Renal pelvis (tissue), 4 donors: ENCODE results near the gene SIGLEC14. TPM values are rescaled to one million over a fixed set of nuclear protein-coding genes. Genes with fewer than 3 reads are reported as not detected.
"Not testable (repeated sequence)": the region's sequence is repeated elsewhere in the genome, so short reads cannot be mapped to it uniquely, and the experiment has no call there.

ENCODE experiments used
- DNase-seq: peaks from one replicate; pipeline ENCODE4 v3.0.0-alpha.2; 2013
- polyA plus RNA-seq, 3 donors: library from polyadenylated mRNA; unstranded; fragments of 120-200 nt; gene quantifications; one replicate each; pipeline ENCODE4 v1.2.1, GENCODE V29; 2013; ENCODE audit not compliant: insufficient read length in 3 of 3

The SIGLEC14 gene
- polyA plus RNA-seq, 3 donors, result 0.25 to 0.92 (median 0.54) TPM

- DNase-seq, result no peak
Measured at GRCh38 chr19:51676566-51677083, 30.0 kb upstream of the SIGLEC14 start.

DNA sequence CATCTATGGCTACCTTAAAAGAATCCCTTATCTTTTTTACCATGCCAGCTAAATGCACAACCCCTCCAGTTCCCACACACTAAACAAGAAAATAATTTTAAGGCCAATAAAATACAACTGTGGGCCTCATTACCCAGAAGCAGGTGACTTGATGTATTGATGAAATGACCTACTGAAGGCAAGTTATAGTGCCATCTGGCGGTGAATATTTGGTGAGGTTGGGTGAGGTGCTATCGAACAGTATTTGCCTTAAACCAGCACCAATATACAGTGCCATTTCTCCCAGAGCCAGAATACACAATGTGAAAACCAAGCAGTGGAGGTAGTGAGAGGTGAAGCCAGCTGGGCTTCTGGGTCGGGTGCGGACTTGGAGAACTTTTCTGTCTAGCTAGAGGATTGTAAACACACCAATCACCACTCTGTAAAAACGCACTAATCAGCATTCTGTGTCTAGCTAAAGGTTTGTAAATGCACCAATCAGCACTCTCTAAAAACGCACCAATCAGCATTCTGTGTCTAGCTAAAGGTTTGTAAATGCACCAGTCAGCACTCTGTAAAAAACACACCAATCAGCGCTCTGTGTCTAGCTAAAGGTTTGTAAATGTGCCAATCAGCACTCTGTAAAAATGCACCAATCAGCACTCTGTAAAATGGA is 29.4 kb upstream of the SIGLEC14 start:
- DNase-seq, result not testable (repeated sequence)

- DNase-seq, result no peak
Measured at GRCh38 chr19:51668216-51668615, 21.6 kb upstream of the SIGLEC14 start.

DNA sequence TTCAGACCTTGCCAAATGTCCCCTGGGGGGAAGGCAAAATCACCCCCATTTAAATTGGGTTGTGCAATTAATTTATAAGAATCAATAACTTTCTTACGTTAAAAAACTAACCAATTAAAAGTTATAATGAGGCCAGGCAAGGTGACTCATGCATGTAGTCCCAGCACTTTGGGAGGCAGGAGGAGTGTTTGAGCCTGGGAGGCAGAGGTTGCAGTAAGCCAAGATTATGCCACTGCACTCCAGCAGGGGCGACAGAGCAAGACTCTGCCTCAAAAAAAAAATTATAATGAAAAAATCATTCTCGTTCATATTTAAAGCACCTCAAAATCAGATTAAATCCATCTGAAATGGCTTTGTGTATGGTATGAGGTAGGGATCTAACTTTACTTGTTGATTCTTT is 18.4 kb upstream of the SIGLEC14 start:
- no peak for DNase-seq

GRCh38 chr19:51664131-51664530 is 17.5 kb upstream of the SIGLEC14 start:
- no peak for DNase-seq

DNA sequence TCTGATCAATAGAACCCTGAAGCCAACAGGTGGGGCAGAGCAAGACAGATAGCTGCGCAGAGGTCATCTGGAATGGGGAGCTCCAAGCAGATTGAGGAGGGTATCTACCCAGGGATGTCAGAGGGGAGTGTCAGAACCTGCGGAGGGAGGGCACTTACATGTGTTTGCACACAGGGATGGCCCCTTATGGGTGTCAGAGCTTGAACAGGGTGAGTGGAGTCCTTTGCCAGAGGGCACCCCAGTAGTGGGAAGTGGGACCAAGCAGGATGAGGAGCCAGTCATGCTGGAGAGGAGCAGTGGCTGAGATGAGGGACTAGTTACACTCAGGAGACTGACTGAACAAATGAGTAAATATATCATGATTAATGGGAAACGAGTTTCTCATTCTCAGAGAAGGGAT is 17.0 kb upstream of the SIGLEC14 start:
- DNase-seq, result no peak

- DNase-seq, result peak; percentile 76
Measured at GRCh38 chr19:51660975-51661600, 14.5 kb upstream of the SIGLEC14 start.

DNA sequence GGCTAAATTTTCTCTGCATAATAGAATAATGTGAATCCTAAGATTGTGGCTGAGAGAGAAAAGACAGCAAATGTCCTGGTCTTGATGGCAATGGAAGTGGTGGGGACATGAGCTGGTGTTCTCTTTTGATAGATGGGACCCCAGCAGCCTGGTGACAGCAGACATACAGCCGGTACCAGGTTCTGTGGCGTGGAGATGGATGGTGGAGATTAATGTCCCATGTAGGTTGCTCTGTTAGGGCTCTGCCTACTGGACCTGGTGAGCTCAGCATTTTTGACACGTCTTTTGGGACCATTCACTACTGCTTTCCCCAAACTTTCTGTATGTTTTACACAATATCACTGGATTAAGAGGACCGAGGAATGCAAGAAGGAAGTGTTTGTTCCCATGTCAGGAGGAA is 8.2 kb upstream of the SIGLEC14 start:
- no peak for DNase-seq

DNA sequence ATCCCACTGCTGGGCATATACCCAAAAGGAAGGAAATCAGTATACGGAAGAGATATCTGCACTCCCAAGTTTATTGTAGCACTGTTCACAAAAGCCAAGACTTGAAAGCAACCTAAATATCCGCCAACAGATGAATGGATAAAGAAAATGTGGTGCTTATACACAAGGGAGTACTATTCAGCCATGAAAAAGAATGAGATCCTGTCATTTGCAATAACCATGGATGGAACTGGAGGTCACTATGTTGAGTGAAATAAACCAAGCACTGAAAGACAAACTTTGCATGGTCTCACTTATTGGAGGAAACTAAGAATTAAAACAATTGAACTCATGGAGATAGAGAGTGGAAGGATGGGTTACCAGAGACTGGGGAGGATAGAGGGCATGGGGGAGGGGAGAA is 6.5 kb upstream of the SIGLEC14 start:
- no peak for DNase-seq

DNA sequence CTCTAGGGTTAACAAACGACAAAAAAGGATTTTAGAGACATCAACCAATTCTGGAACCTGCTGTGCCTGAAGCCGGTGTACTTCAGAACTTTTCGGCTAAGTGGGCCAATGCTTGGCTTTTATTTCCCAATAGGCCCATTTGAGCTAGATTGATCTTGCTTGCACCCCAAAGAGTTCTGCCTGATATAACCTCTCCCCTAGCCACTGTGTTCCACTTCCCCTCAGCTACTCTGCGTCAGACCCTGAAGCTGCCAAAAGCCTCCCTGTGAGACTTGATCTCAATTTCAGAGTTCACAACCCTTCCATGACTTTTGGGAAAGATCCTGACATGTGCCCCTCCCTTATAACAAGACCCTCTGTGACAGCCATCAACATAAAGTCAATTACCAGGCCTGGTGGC is 5.6 kb upstream of the SIGLEC14 start:
- no peak for DNase-seq

DNA sequence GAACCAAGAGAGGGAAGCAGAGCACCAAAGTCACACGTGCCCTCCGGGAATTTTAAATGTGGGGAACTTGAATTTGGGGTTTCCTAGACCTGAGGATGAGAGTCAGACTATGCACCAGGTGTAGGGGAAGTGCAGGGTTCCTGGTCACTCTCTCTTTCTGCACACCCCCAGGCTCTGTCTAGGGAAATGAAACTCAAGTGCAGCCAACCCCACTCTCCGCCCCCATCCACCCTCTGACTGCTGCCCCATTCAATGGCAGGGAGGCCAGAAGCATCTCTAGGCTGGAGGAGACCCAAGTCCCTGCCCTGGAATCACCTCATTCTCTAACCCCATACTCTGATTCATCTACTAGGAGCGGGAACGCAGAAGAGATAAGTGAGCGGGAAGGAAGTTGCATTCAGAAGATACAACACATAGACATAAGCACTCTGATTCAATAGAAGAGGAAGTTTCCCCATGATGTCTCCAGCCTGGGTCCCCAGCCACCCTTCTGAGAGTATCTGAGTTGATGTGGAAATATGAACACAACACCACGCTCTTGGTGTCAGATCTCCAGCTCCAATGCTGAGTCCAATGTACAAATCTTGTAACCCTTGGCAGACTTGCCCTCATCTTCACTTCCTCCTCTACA is 4.7 kb upstream of the SIGLEC14 start:
- DNase-seq, result no peak

DNA sequence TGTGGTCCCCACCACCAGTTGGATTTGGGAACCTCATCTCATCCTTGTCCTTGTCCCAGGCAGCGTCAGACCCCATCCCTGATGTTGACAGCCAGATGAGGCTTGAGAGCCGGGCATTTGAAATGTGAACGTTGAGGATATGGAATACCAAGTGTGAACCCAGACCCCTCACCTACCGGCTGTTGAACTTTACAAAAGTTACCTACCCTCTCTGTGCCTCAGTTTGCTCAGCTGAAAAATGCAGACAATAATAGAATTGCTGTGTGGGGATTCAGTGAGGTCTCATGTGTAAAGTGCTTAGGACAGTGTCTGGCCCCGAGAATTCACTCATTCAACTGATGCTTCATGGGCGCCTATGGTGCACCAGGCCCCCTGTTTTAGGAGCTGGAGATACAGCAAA is 693 bp upstream of the SIGLEC14 start:
- no peak for DNase-seq

DNA sequence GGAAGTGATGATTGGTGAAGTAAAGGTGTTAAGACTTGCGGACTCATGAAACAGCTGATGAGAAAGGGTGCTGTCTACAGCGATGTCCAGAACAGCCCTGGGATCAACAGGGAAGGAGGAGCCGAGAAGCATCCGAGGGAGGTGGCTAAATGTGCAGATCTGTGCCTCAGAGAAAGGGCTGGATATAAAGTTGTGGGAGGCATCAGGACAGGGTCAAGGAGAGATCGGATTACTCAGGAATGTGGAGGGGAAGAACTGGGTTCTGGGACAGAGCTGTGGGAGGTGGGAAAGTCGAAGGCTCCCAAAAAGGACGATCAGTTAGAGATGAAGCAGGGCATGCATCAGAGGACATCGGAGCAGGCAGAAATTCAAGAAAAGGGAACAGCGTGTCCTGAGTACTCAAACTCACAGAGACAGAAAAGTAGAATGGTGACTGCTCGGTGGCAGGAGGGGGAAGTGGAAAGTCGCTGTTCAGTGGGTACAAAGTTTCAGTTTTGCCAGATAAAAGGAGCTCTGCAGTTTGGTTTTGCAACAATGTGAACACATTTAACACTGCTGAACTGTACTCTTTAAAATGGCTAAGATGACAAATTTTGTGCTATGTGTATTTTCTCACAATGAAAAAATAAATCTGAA is 1.9 kb downstream of the SIGLEC14 start:
- DNase-seq, result no peak

- DNase-seq, result no peak
Measured at GRCh38 chr19:51641648-51642047, 5.0 kb downstream of the SIGLEC14 start.

- DNase-seq, result no peak
Measured at GRCh38 chr19:51640386-51640785, 6.2 kb downstream of the SIGLEC14 start.

GRCh38 chr19:51639916-51640315 is 6.7 kb downstream of the SIGLEC14 start:
- no peak for DNase-seq

- no peak for DNase-seq
Measured at GRCh38 chr19:51637362-51637978, 9.2 kb downstream of the SIGLEC14 start.

DNA sequence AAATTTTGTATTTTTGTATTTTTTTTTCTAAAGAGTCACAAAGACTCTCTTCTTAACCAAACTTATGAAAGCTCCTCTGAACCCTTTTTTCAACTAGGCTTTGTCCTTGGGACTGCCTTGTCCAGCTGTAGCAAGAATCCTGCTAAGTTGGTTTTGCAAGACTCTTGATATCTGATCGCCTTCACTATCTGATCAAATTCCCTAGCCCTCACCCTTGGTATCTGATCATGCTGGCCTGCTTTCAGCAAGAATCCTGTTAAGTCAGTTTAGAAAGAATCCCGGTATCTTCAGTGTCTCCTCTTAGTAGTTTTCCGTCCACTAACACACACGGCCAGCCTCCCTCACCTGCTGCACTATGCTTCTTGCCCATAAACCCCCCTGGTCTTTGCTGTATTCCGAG is 14.5 kb downstream of the SIGLEC14 start:
- DNase-seq, result no peak

DNA sequence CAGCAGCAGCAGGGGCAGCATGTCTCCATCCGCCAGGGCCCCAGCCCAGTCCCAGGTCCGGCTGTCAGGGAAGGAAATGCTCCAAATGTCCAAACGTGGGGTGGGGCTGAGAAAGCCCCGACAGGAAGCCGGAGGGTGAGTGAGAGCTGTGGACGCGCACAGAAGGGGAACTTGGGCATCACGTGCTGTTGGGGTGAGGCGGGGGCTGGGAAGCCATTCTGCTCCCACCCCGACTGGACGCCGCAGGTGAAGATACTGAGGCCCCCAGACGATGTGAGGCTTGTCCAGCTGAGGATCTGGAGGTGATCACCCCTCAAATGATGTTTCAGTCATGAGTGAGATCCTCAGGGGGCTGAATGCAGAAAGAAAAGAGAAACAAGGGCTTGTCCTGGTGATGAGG is 16.3 kb downstream of the SIGLEC14 start, which contains the start of gene SIGLEC5:
Gene SIGLEC5 (minus strand): TSS at position 87 of the 400 bp plus-strand sequence. CDS start 66 bp downstream, at position 21.
- DNase-seq, result not testable (repeated sequence)

- no peak for DNase-seq
Measured at GRCh38 chr19:51628153-51628939, 18.3 kb downstream of the SIGLEC14 start.

DNA sequence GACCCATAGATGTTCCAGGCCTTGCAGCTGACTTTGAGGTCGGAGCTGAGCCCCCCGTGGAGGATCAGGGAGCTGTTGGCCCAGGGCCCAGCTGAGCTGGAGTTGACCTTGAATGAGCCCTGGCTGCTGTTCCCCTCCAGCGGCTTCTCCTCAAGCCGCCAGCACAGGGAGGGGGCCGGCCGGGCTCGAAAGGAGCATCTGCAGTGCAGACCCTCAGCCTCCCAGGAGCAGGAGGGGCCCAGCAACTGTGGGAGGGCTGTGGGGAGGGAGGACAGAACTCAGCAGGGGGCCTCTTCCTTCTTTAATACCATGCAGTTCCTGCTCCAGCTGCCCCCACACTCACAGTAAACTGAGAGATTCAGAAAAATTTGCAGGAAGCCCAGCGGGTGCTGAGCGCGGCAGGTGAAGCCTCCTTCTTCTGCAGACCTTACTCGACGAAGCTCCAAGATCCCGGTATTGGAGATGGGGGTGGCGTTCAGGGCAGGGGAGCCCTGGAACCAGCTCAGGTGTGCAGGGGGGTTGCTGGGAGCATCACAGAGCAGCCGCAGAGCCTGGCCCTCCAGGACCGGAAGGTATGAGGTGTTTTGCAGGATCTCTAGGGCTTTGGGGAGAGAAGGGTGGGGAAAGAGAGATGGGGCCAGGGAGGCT is 19.0 kb downstream of the SIGLEC14 start:
- no peak for DNase-seq
